HS-27A (cell line): ENCODE measurements around the gene RPL27A.

Source experiments
- DNase-seq: peaks from one replicate; pipeline ENCODE4 v3.0.0-alpha.2; 2012; ENCODE audit warnings: low read depth, missing footprints

RPL27A gene

GRCh38 chr11:8674859-8675258, 7.7 kb upstream of the RPL27A start:
- no peak for DNase-seq

GRCh38 chr11:8676458-8676857, 6.1 kb upstream of the RPL27A start:
- DNase-seq, result no peak

GRCh38 chr11:8679006-8679405, 3.6 kb upstream of the RPL27A start:
- DNase-seq, result no peak

GRCh38 chr11:8681837-8682302, 722 bp upstream of the RPL27A start:
- no peak for DNase-seq

- DNase-seq, result no peak
These were observed 669 bp downstream of the RPL27A start for GRCh38 chr11:8683115-8683807.

GRCh38 chr11:8684600-8685290, 2.2 kb downstream of the RPL27A start:
- no peak for DNase-seq

GRCh38 chr11:8685306-8685705, 2.7 kb downstream of the RPL27A start:
- no peak for DNase-seq

- DNase-seq, result no peak
These were observed 3.2 kb downstream of the RPL27A start for GRCh38 chr11:8685820-8686219.

- DNase-seq, result no peak
These were observed 3.7 kb downstream of the RPL27A start for GRCh38 chr11:8686325-8686724.

- DNase-seq, result peak; percentile 95
These were observed 6.1 kb downstream of the RPL27A start for GRCh38 chr11:8688414-8689362.

GRCh38 chr11:8689726-8690255, 7.2 kb downstream of the RPL27A start:
- no peak for DNase-seq

- no peak for DNase-seq
These were observed 8.1 kb downstream of the RPL27A start for GRCh38 chr11:8690374-8691342.

- no peak for DNase-seq
These were observed 9.0 kb downstream of the RPL27A start for GRCh38 chr11:8691601-8692000.

GRCh38 chr11:8692417-8692816, 9.8 kb downstream of the RPL27A start:
- no peak for DNase-seq

- no peak for DNase-seq
These were observed 10.5 kb downstream of the RPL27A start for GRCh38 chr11:8693010-8693551.

GRCh38 chr11:8693555-8693954, 11.0 kb downstream of the RPL27A start:
- DNase-seq, result no peak

- DNase-seq, result no peak
These were observed 11.5 kb downstream of the RPL27A start for GRCh38 chr11:8694137-8694536.

- DNase-seq, result no peak
These were observed 14.5 kb downstream of the RPL27A start for GRCh38 chr11:8697054-8697453.

GRCh38 chr11:8698379-8698851, 15.8 kb downstream of the RPL27A start:
- DNase-seq, result no peak

- no peak for DNase-seq
These were observed 16.4 kb downstream of the RPL27A start for GRCh38 chr11:8698917-8699441.
